ENCODE data around the gene PCDH9.

Gene PCDH9

DNA sequence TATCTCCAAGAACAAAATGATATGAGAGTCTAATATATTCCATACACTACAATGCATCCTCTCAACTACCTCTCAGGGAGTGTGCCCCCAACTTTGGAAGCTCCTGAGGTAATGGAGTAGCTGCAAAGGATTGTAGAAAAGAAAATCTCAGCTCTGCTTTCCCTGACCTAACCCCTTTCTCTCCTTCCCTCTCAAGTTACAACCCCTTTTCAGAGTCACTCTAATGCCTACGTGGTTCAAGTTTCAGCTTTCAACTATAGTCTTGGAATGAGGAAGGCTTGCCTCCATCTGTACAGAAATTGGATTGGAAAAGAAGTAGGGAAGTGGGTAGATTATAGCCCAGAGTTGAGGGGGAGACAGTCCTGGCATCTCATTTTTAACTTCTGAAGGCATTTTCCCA lies 256.0 kb downstream of the PCDH9 start:
- no peak for DNase-seq (ENCODE audit: low read depth, low spot score)

GRCh38 chr13:66972659-66973058 lies 257.5 kb downstream of the PCDH9 start:
- peak; percentile 20 for DNase-seq (ENCODE audit: low read depth, low spot score)

DNA sequence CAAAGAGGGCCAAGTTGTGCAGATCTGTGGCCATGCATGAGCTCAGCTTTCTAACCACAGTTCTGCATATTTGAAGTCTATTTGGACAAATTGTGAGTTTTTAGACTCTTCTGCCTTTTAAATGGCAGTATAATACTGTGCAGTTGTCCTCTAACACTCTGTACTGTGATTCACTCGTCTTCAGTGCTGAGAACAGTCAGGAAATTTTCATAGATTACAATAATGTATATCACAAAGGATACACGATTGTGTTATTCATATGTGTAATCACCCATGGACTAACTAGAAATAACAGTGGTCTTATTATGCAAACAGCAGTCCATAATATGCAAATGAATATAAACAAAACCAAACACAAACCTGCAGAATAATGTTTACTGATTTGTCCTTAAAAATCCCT lies 259.1 kb downstream of the PCDH9 start:
- peak; percentile 26 for DNase-seq (ENCODE audit: low read depth, low spot score)

DNA sequence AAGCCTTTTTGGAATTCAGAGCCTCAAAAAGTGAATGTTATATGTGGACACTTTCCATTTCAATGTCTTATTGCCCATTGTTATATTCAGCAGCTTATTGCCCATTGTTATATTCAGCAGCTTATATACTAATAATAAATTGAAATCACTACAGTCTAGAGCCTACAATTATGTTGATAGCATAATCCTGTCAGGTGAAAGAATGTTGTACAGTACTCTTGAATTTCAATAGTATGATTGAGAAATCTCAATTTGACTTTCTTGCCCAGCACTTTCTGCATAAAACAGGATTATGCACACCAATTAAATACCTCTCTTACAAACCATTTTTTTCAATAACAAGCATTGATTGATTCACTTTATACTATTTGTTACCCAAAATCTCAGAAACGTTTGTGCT lies 260.8 kb downstream of the PCDH9 start:
- DNase-seq (ENCODE audit: low read depth, low spot score), result no peak

GRCh38 chr13:66967811-66968597 lies 262.1 kb downstream of the PCDH9 start:
- DNase-seq (ENCODE audit: low read depth, low spot score), result no peak

- DNase-seq (ENCODE audit: low read depth, low spot score), result no peak
Measured at GRCh38 chr13:66965181-66965580, 265.0 kb downstream of the PCDH9 start.

DNA sequence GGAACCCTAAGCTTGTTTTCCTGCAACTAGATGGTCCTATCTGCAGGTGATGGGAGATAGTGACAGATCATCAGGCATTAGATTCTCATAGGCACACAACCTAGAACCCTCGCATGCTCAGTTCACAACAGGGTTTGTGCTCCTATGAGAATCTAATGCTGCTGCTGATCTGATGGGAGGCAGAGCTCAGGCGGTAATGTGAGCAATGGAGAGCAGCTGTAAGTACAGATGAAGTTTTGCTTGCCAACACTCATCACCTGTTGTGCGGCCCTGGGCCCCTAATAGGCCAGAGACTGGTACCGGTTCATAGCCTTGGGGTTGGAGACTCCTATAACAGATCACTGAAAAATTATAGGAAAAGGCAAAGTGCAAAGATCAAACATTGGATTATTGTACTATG lies 267.2 kb downstream of the PCDH9 start:
- DNase-seq (ENCODE audit: low read depth, low spot score), result no peak

GRCh38 chr13:66958611-66959010 lies 271.5 kb downstream of the PCDH9 start:
- no peak for DNase-seq (ENCODE audit: low read depth, low spot score)

DNA sequence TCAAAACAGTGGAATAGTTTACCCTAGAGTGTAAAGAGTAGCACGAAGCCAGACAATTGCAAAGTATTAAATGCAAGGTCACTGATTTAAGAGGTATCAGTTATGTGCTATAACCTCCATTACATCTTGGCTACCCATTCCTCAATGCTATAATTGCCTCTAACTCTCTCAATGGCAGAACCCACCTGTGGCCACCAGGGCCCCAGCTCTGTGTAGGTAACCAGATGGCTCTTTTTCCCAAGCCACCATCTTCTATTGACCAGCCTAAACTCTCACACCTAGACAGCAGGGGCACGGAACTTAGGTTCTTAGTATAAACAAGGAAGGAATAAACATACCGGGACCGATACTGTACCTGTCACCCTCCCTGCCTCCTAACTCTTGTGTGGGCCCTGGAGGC lies 277.6 kb downstream of the PCDH9 start:
- no peak for DNase-seq (ENCODE audit: low read depth, low spot score)

- no peak for DNase-seq (ENCODE audit: low read depth, low spot score)
Measured at GRCh38 chr13:66951426-66951825, 278.7 kb downstream of the PCDH9 start.

DNA sequence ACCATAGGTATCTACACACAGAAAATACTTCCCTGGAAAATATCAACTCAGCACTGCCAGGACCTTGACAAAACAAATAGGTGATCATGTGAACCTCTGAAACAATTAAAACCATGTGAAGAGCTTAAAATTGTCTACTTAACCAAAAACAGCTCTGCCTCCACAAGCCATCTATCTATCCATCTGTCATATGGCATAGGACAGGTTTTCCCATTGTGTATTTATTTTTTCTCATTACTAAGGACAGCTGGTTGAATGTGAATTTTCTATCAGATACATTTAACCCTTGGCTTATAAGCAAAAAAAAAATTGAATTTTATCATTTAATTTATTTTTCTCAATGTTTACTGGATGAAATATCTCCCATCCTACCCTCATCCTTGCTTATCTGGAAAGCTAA lies 279.5 kb downstream of the PCDH9 start:
- DNase-seq (ENCODE audit: low read depth, low spot score), result no peak

- no peak for DNase-seq (ENCODE audit: low read depth, low spot score)
Measured at GRCh38 chr13:66948910-66949309, 281.2 kb downstream of the PCDH9 start.

- no peak for DNase-seq (ENCODE audit: low read depth, low spot score)
Measured at GRCh38 chr13:66943530-66943929, 286.6 kb downstream of the PCDH9 start.

DNA sequence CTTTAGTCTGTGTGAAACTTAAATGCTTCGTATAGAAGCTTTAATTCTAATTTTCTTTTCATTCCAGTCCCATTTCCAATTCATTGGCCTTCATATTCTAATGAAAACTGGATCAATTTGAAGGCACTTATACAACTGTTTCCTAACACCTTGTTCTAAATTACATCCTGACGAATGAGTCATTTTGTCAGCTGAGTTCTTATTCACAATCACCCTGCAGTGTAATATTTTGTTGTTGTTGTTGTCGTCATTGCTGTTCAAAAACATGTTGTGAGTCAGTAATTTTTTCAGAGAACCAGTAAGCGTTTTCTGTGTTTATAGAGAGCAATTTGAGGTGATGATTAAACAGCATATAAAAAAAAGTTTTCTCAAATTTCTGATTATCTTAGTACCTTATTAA lies 290.0 kb downstream of the PCDH9 start:
- peak; percentile 39 for DNase-seq (ENCODE audit: low read depth, low spot score)

DNA sequence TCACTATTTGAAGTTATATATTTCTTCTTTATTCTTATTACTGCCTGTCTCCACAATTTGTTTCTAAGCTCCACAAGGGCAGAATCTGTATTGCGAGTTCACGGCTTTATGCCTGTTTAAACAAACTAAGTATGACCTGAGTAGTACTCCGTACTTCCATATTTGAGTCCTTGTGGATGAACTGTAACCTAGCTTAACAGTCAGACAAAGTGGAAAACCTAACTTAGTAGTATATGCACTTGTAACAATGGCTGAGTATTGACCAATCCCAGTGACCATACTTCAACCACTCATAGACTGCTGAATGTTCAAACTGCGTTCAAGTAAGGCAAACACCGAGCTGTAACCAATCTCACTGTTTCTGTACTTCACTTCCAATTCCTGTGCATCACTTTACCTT lies 292.7 kb downstream of the PCDH9 start:
- no peak for DNase-seq (ENCODE audit: low read depth, low spot score)

- DNase-seq (ENCODE audit: low read depth, low spot score), result peak; percentile 83
Measured at GRCh38 chr13:66933994-66934393, 296.1 kb downstream of the PCDH9 start.

GRCh38 chr13:66933527-66933926 lies 296.6 kb downstream of the PCDH9 start:
- no peak for DNase-seq (ENCODE audit: low read depth, low spot score)

GRCh38 chr13:66927562-66927961 lies 302.6 kb downstream of the PCDH9 start:
- no peak for DNase-seq (ENCODE audit: low read depth, low spot score)

DNA sequence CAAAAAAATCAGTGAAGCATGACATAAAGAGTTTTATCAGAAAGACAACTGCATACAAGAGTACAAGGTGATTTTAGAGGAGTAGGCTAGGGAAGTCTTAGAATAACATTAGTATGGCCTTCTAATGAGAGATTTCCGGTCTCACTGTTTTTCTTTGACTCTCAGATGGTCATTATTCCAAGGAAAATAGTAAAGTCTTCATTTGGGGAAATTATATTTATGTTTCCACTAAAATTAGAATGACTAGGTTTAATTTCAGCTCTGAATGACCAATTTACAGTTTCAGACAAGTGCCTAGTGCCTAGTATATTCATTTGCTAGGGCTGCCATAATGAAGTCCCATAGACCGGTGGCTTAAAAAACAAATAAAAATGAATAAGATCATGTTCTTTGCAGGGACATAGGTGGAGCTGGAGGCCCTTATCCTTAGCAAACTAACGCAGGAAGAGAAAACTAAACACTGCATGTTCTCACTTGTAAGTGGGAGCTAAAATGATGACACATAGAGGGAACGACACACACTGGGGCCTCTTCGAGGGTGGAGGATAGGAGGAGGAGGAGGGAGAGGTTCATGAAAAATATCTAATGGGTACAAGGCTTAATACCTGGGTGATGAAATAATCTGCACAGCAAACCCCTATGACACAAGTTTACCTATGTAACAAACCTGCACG lies 303.1 kb downstream of the PCDH9 start:
- no peak for DNase-seq (ENCODE audit: low read depth, low spot score)

- DNase-seq (ENCODE audit: low read depth, low spot score), result no peak
Measured at GRCh38 chr13:66926200-66926850, 303.8 kb downstream of the PCDH9 start.

DNA sequence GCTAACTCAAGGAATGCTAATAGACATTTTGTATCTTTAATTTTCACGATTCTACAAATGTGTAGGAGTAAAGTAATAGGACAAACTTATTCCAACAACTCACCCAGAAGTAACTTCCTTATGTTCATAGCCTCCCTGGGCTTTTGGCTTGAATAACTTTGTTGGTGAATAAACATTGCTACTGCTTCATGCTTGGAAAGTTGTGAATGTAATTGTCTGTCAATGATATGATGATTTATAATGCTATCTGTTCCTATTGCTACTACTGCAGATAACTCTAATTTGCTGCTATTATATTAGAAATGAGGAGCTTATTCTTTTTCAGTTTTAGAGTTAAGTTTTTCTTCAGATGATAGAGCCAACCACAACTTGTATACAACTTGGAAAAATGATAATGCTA lies 307.7 kb downstream of the PCDH9 start:
- peak; percentile 22 for DNase-seq (ENCODE audit: low read depth, low spot score)

GRCh38 chr13:66921437-66921836 lies 308.7 kb downstream of the PCDH9 start:
- no peak for DNase-seq (ENCODE audit: low read depth, low spot score)

All from astrocyte of the hippocampus (primary cell).